H1 (cell line): ENCODE data around the gene HIC2. TPM values are rescaled to one million over a fixed set of nuclear protein-coding genes. Genes with fewer than 3 reads are reported as not detected.
"Not testable (repeated sequence)": the region's sequence is repeated elsewhere in the genome, so short reads cannot be mapped to it uniquely, and the experiment has no call there.

Experiments used
- CTCF ChIA-PET: fragments of 300-600 bp; sonication (Branson Sonifier 250); formaldehyde crosslinking; loops from one replicate; lab custom pipeline; 2021; ENCODE audit not compliant: partially characterized antibody; lab: Charles Lee
- POLR2A ChIA-PET: fragments of 300-600 bp; sonication (Branson Sonifier 250); formaldehyde crosslinking; loops from one replicate; lab custom pipeline; 2021; ENCODE audit warnings: inconsistent platforms; ENCODE audit not compliant: partially characterized antibody; lab: Charles Lee
- DNase-seq, 2 experiments: peaks; one replicate each; pipeline versions ENCODE4 v3.0.0 to v3.0.0-alpha.2; 2010 to 2022; ENCODE audit warnings: low spot score in 2 of 2, low read depth in 1 of 2, mixed read lengths in 1 of 2
- FAIRE-seq: peaks from 2 replicates; lab custom pipeline; 2011; peaks lifted over from hg19 to GRCh38; lab: Jason Lieb, UNC
- H2AFZ ChIP-seq: 2 replicates; pipeline ENCODE4 v1.8.1; 2012; ENCODE audit warnings: low read length, inconsistent platforms
- H2AK5ac ChIP-seq: 2 replicates; pipeline ENCODE4 v1.6.1; 2013; ENCODE audit warnings: low read depth, low read length
- H2BK120ac ChIP-seq: replicated peaks from 2 replicates; pipeline ENCODE3; 2013; ENCODE audit warnings: low read depth, low read length, inconsistent platforms
- H2BK12ac ChIP-seq: 2 replicates; pipeline ENCODE4 v1.6.1; 2013; ENCODE audit warnings: low read depth, low read length
- H2BK15ac ChIP-seq: 2 replicates; pipeline ENCODE4 v1.6.1; 2013; ENCODE audit warnings: low read length
- H2BK20ac ChIP-seq: 2 replicates; pipeline ENCODE4 v1.6.1; 2013; ENCODE audit warnings: low read length
- H2BK5ac ChIP-seq: 2 replicates; pipeline ENCODE4 v1.6.1; 2013; ENCODE audit warnings: low read depth, low read length
- H3K14ac ChIP-seq: 2 replicates; pipeline ENCODE4 v1.6.1; 2013; ENCODE audit warnings: inconsistent platforms; ENCODE audit not compliant: insufficient read length
- H3K18ac ChIP-seq: 2 replicates; pipeline ENCODE4 v1.6.1; 2013; ENCODE audit warnings: low read length; ENCODE audit errors: extremely low read depth
- H3K23ac ChIP-seq: 2 replicates; pipeline ENCODE4 v1.6.1; 2013; ENCODE audit warnings: inconsistent platforms; ENCODE audit not compliant: insufficient read length
- H3K23me2 ChIP-seq: 2 replicates; pipeline ENCODE4 v1.6.1; 2013; ENCODE audit warnings: low read depth, low read length
- H3K27ac ChIP-seq: 2 replicates; pipeline ENCODE4 v1.6.1; 2011; ENCODE audit warnings: low read depth, low read length, inconsistent platforms
- H3K27me3 ChIP-seq, 4 experiments: replicated peaks in 1 of 4; 1 replicate in 1 of 4; 2 replicates in 3 of 4; pipeline versions ENCODE4 v1.6.1 to v1.8.1; 2011 to 2013; ENCODE audit warnings: low read length in 3 of 4, mild to moderate bottlenecking in 3 of 4, inconsistent platforms in 2 of 4, mixed read lengths in 2 of 4, moderate library complexity in 1 of 4; ENCODE audit not compliant: control insufficient read depth in 3 of 4, insufficient read depth in 3 of 4; ENCODE audit errors: extremely low read depth in 1 of 4
- H3K36me3 ChIP-seq, 4 experiments: 2 replicates each; pipeline versions ENCODE4 v1.6.1 to v1.8.1; 2011 to 2013; ENCODE audit warnings: mild to moderate bottlenecking in 4 of 4, low read length in 3 of 4, moderate library complexity in 2 of 4, control low read depth in 1 of 4, inconsistent platforms in 1 of 4; ENCODE audit not compliant: insufficient read depth in 4 of 4, control insufficient read depth in 2 of 4
- H3K4ac ChIP-seq: replicated peaks from 2 replicates; pipeline ENCODE3; 2013; ENCODE audit warnings: low read length, low read depth, mixed read lengths, inconsistent platforms; ENCODE audit not compliant: insufficient read length
- H3K4me1 ChIP-seq, 4 experiments: replicated peaks in 1 of 4; 1 replicate in 1 of 4; 2 replicates in 3 of 4; pipeline versions ENCODE4 v1.6.1 to v1.8.1; 2011 to 2013; ENCODE audit warnings: low read length in 3 of 4, inconsistent platforms in 2 of 4, mixed read lengths in 1 of 4; ENCODE audit not compliant: insufficient read depth in 4 of 4, control insufficient read depth in 3 of 4
- H3K4me2 ChIP-seq, 2 experiments: 2 replicates each; pipeline versions ENCODE4 v1.6.1 to v1.8.1; 2011 to 2013; ENCODE audit warnings: low read depth in 2 of 2, low read length in 2 of 2, control low read depth in 1 of 2, inconsistent platforms in 1 of 2, mild to moderate bottlenecking in 1 of 2; ENCODE audit not compliant: insufficient read depth in 1 of 2
- H3K4me3 ChIP-seq, 4 experiments: fragments of 200-600, 300-600 bp in 1 of 4; sonication (generic), shearing (Covaris generic), sonication (Bioruptor Twin) in 1 of 4; 2 replicates each; pipeline versions ENCODE4 v1.5.1 to v1.8.1; 2011 to 2016; ENCODE audit warnings: low read length in 4 of 4, low read depth in 3 of 4, control low read depth in 2 of 4, inconsistent platforms in 2 of 4, mild to moderate bottlenecking in 2 of 4, mixed read lengths in 1 of 4, moderate library complexity in 1 of 4; ENCODE audit not compliant: insufficient read depth in 2 of 4; ENCODE audit errors: extremely low read depth in 1 of 4
- H3K56ac ChIP-seq: replicated peaks from 2 replicates; pipeline ENCODE3; 2013; ENCODE audit warnings: low read depth, mild to moderate bottlenecking, mixed read lengths, low read length, inconsistent platforms; ENCODE audit not compliant: insufficient read length
- H3K79me1 ChIP-seq: 2 replicates; pipeline ENCODE4 v1.6.1; 2013; ENCODE audit warnings: low read depth, low read length, control low read depth
- H3K79me2 ChIP-seq, 2 experiments: 2 replicates each; pipeline versions ENCODE4 v1.6.1 to v1.8.1; 2012 to 2013; ENCODE audit warnings: low read length in 2 of 2, mild to moderate bottlenecking in 2 of 2, inconsistent platforms in 1 of 2; ENCODE audit not compliant: insufficient read depth in 2 of 2, control insufficient read depth in 1 of 2
- H3K9ac ChIP-seq, 4 experiments: replicated peaks in 1 of 4; 1 replicate in 1 of 4; 2 replicates in 3 of 4; pipeline versions ENCODE4 v1.6.1 to v1.8.1; 2011 to 2013; ENCODE audit warnings: low read depth in 3 of 4, low read length in 3 of 4, control low read depth in 2 of 4, mild to moderate bottlenecking in 2 of 4, moderate library complexity in 2 of 4, inconsistent platforms in 1 of 4; ENCODE audit errors: extremely low read depth in 1 of 4
- H3K9me3 ChIP-seq, 2 experiments: 2 replicates each; pipeline versions ENCODE4 v1.6.1 to v1.8.1; 2012 to 2013; ENCODE audit warnings: mild to moderate bottlenecking in 2 of 2, moderate library complexity in 2 of 2, control low read depth in 1 of 2, inconsistent platforms in 1 of 2, low read depth in 1 of 2, low read length in 1 of 2, mixed read lengths in 1 of 2; ENCODE audit not compliant: insufficient read depth in 2 of 2
- H4K20me1 ChIP-seq, 2 experiments: replicated peaks in 1 of 2; 2 replicates each; pipeline versions ENCODE3 to v1.8.1; 2011 to 2013; ENCODE audit warnings: inconsistent platforms in 2 of 2, low read length in 2 of 2, mild to moderate bottlenecking in 1 of 2; ENCODE audit not compliant: insufficient read depth in 2 of 2, control insufficient read depth in 1 of 2
- H4K5ac ChIP-seq: 2 replicates; pipeline ENCODE4 v1.6.1; 2013; ENCODE audit warnings: low read length, low read depth, mixed read lengths, inconsistent platforms; ENCODE audit not compliant: insufficient read length
- H4K8ac ChIP-seq: 2 replicates; pipeline ENCODE4 v1.8.0; 2013; ENCODE audit warnings: mild to moderate bottlenecking, moderate library complexity, low read length, inconsistent platforms; ENCODE audit not compliant: insufficient read depth; ENCODE audit errors: extremely low read depth
- H4K91ac ChIP-seq: replicated peaks from 2 replicates; pipeline ENCODE3; 2013; ENCODE audit warnings: low read length, mixed read lengths, inconsistent platforms; ENCODE audit not compliant: insufficient read length
- WGBS, 2 experiments: shearing (Covaris generic) in 1 of 2; methylation state at CpG; one replicate each; pipeline versions ENCODE4 v1.1.6 to v1.1.7; 2013 to 2015; ENCODE audit warnings: low lambda C conversion rate in 2 of 2, mixed read lengths in 2 of 2, inconsistent platforms in 1 of 2, low coverage in 1 of 2, missing lambda C conversion rate in 1 of 2; ENCODE audit not compliant: insufficient replicate concordance in 2 of 2, insufficient coverage in 1 of 2, insufficient read length in 1 of 2; ENCODE audit errors: extremely low coverage in 1 of 2, missing lambda C conversion rate in 1 of 2; 5-methylcytosine and 5-hydroxymethylcytosine counted together
- polyA plus RNA-seq, 7 experiments: library from polyadenylated mRNA; depleted of rRNA in 3 of 7; stranded (reverse) in 5 of 7; unstranded in 2 of 7; fragments of >200 nt in 5 of 7; fragments of 200-250 nt in 2 of 7; gene quantifications; 1 replicate in 5 of 7; 2 replicates in 1 of 7; 4 replicates in 1 of 7; pipeline versions ENCODE4 v1.2.1 to v1.2.3, GENCODE V29; 2011 to 2013; ENCODE audit warnings: missing spikeins in 2 of 7, mixed read lengths in 2 of 7
- total RNA-seq: library from RNA; stranded (reverse); fragmentation: NEBNext Ultra II Directional; extraction: Animal tissue kit (Norgen Biotek cat#: 25700); gene quantifications from 2 replicates; pipeline ENCODE4 v1.2.1, GENCODE V29; 2021

HIC2 gene
- total and polyA plus RNA-seq, 2 of the 8 experiments (the other 6 are each of a cell fraction or from before 2014, with no cell fraction given), result 8.0 to 21.9 TPM

GRCh38 chr22:21442646-21443045 is 25.5 kb downstream of the HIC2 start:
- DNase-seq, result peak in 1 of 2 experiments; percentile 41
- H2BK15ac ChIP-seq, H2AK5ac ChIP-seq, H3K27me3 ChIP-seq, H2BK5ac ChIP-seq, H4K91ac ChIP-seq, H2BK20ac ChIP-seq, H2AFZ ChIP-seq, H3K23me2 ChIP-seq, H2BK120ac ChIP-seq, H4K5ac ChIP-seq, POLR2A ChIA-PET, H3K4ac ChIP-seq, H3K27ac ChIP-seq, CTCF ChIA-PET, H3K23ac ChIP-seq, H3K4me3 ChIP-seq, H3K14ac ChIP-seq, H3K79me2 ChIP-seq, FAIRE-seq, H3K4me2 ChIP-seq, H3K9ac ChIP-seq, H3K18ac ChIP-seq, H3K9me3 ChIP-seq, H3K56ac ChIP-seq, H2BK12ac ChIP-seq: not testable (repeated sequence)
- WGBS, 2 experiments, result 100% methylated on average over 1 of the region's 15 CpGs; no CpG with 5 or more reads in 1 of the 2 experiments
- Histone ChIP-seq H3K36me3 (peaks cover 0 to 21% (median 3%) of the 10 kb centered on the region in 4 experiments; a peak in 5 of 8 replicates), H3K4me1 (peaks cover 3 to 13% (median 7%) of the 10 kb centered on the region in 4 experiments), H4K20me1 (peaks cover 2 to 16% of the 10 kb centered on the region in 2 experiments), H4K8ac (peak overlapping the region; percentile 38; the same call in 1 of the 2 replicates), H3K79me1 (peaks cover 11% of the 10 kb centered on the region)
